Ascending aorta (tissue), 2 donors: Measurements from ENCODE around the gene C10orf105. TPM values are rescaled to one million over a fixed set of nuclear protein-coding genes. Genes with fewer than 3 reads are reported as not detected.

Experiments used
- DNase-seq, 2 donors: peaks; one replicate each; pipeline ENCODE4 v3.0.0-alpha.2; 2019; ENCODE audit warnings: low spot score in 2 of 2
- H3K27ac ChIP-seq, 2 donors: fragments of 200-600 bp; sonication (generic); one replicate each; pipeline ENCODE4 v1.5.1; 2016 to 2017; ENCODE audit warnings: mild to moderate bottlenecking in 1 of 2
- H3K27me3 ChIP-seq: fragments of 200-600 bp; sonication (generic); one replicate; pipeline ENCODE4 v1.5.1; 2017
- H3K36me3 ChIP-seq, 2 donors: fragments of 200-600 bp; sonication (generic); one replicate each; pipeline ENCODE4 v1.5.1; 2016
- H3K4me1 ChIP-seq, 2 donors: fragments of 200-600 bp; sonication (generic); one replicate each; pipeline ENCODE4 v1.5.1; 2016 to 2017; ENCODE audit warnings: mild to moderate bottlenecking in 1 of 2
- H3K4me3 ChIP-seq, 2 donors: fragments of 200-600 bp; sonication (generic); one replicate each; pipeline ENCODE4 v1.5.1; 2016 to 2017; ENCODE audit warnings: mild to moderate bottlenecking in 1 of 2
- H3K9me3 ChIP-seq, 2 donors: fragments of 200-600 bp; sonication (generic); one replicate each; pipeline ENCODE4 v1.5.1; 2016
- CTCF ChIP-seq, 3 experiments: fragments of 200-600 bp in 2 of 3; fragments of 450-650 bp in 1 of 3; sonication (generic) in 2 of 3; IDR thresholded peaks; one replicate each; pipeline ENCODE4 v1.5.1; 2016 to 2019; ENCODE audit warnings: antibody characterized with exemption in 3 of 3, mild to moderate bottlenecking in 1 of 3, moderate library complexity in 1 of 3
- intact Hi-C: fragments of 100-400 bp; cut with DNase I; formaldehyde crosslinking; loops from one replicate; pipeline ENCODE4 v1.15.1; 2023
- total RNA-seq: library from RNA; depleted of rRNA; stranded (reverse); fragments of >200 nt; gene quantifications from one replicate; pipeline ENCODE4 v1.1.0, GENCODE V29; 2016

C10orf105 gene
- total RNA-seq, 1 donor from 2014 or later, result not detected

- intact Hi-C loops, result no loop called here
- Histone ChIP-seq H3K9me3 (no peaks in the 10 kb centered on the region), H3K27me3 (no peaks in the 10 kb centered on the region), H3K27ac (no peak overlapping the region), H3K4me1 (no peaks in the 10 kb centered on the region), H3K4me3 (no peak overlapping the region), H3K36me3 (no peaks in the 10 kb centered on the region)
- TF ChIP-seq CTCF (IDR thresholded peaks at IDR 0.05), result no peak
- DNase-seq, result no peak
These were observed 56.3 kb downstream of the C10orf105 start for GRCh38 chr10:71663311-71663710.

- intact Hi-C loops, result no loop called here
- DNase-seq, result no peak
- H3K27me3 ChIP-seq, result no peaks in the 10 kb centered on the region
- no peaks in the 10 kb centered on the region for H3K36me3 ChIP-seq
- no peaks in the 10 kb centered on the region for H3K4me1 ChIP-seq
- H3K27ac ChIP-seq, result no peak overlapping the region
- no peak overlapping the region for H3K4me3 ChIP-seq
- no peak for TF ChIP-seq CTCF (IDR thresholded peaks at IDR 0.05)
- no peaks in the 10 kb centered on the region for H3K9me3 ChIP-seq
These were observed 57.7 kb downstream of the C10orf105 start for GRCh38 chr10:71661779-71662336.

Other genes with a start within 250 kb of the C10orf105 start
- 193 TPM for gene VSIR, start 53.7 kb upstream of the C10orf105 start, total RNA-seq
- 653 TPM for gene PSAP, start 131.5 kb upstream of the C10orf105 start, total RNA-seq
- 41.4 TPM for gene CHST3, start 244.6 kb upstream of the C10orf105 start, total RNA-seq